Esophagus squamous epithelium (tissue), 5 donors: ENCODE data around the gene GCDH. TPM values are rescaled to one million over a fixed set of nuclear protein-coding genes. Genes with fewer than 3 reads are reported as not detected.

Experiments
- DNase-seq: peaks from one replicate; lab custom pipeline; 2025; lab: John Stamatoyannopoulos, UW
- H3K27ac ChIP-seq, 4 donors: fragments of 200-600 bp; sonication (generic); one replicate each; pipeline ENCODE4 v1.5.1; 2016 to 2019; ENCODE audit warnings: mild to moderate bottlenecking in 1 of 4
- H3K27me3 ChIP-seq, 4 donors: fragments of 200-600 bp; sonication (generic); 1 replicate in 3 of 4; 2 replicates in 1 of 4; pipeline versions ENCODE4 v1.5.1 to v1.6.0; 2017 to 2021; ENCODE audit warnings: antibody characterized with exemption in 1 of 4
- H3K36me3 ChIP-seq, 3 donors: fragments of 200-600 bp; sonication (generic); one replicate each; pipeline ENCODE4 v1.5.1; 2016 to 2019
- H3K4me1 ChIP-seq, 3 donors: fragments of 200-600 bp; sonication (generic); one replicate each; pipeline ENCODE4 v1.5.1; 2017 to 2019
- H3K4me3 ChIP-seq, 4 donors: fragments of 200-600 bp; sonication (generic); 1 replicate in 3 of 4; 2 replicates in 1 of 4; pipeline ENCODE4 v1.5.1; 2016 to 2019; ENCODE audit warnings: mild to moderate bottlenecking in 2 of 4, moderate library complexity in 1 of 4
- H3K9me3 ChIP-seq, 3 donors: fragments of 200-600 bp; sonication (generic); one replicate each; pipeline ENCODE4 v1.5.1; 2016 to 2019
- CTCF ChIP-seq, 6 experiments: fragments of 450-650 bp in 4 of 6; fragments of 200-600 bp in 2 of 6; sonication (generic) in 2 of 6; IDR thresholded peaks; one replicate each; pipeline ENCODE4 v1.5.1; 2016 to 2019; ENCODE audit warnings: antibody characterized with exemption in 6 of 6, mild to moderate bottlenecking in 4 of 6, moderate library complexity in 4 of 6
- POLR2A ChIP-seq, 4 donors: fragments of 450-650 bp; IDR thresholded peaks; one replicate each; pipeline ENCODE4 v1.6.1; 2017; ENCODE audit warnings: antibody characterized with exemption in 4 of 4, mild to moderate bottlenecking in 4 of 4, moderate library complexity in 3 of 4
- WGBS, 2 donors: methylation state at CpG; one replicate each; pipeline ENCODE4 v1.1.5; 2018; 5-methylcytosine and 5-hydroxymethylcytosine counted together
- intact Hi-C: fragments of 100-400 bp; cut with DNase I; formaldehyde crosslinking; loops from one replicate; pipeline ENCODE4 v1.15.0; 2022
- total RNA-seq, 4 donors: library from RNA; depleted of rRNA; stranded (reverse); fragments of >200 nt; gene quantifications; one replicate each; pipeline ENCODE4 v1.1.0, GENCODE V29; 2016
- donor health status: DM: yes; HTN: yes; CAD: no.

GCDH gene
- total RNA-seq, 4 donors from 2014 or later: 20.9 to 44.1 (median 34.9) TPM

- H3K27me3 ChIP-seq: peaks cover 0 to 47% (median 2%) of the 10 kb centered on the region in 4 donors
Observed at GRCh38 chr19:12847159-12848139, 43.5 kb upstream of the GCDH start.

GRCh38 chr19:12856653-12857052 is 34.3 kb upstream of the GCDH start:
- no peak overlapping the region for H3K27ac ChIP-seq
- no peaks in the 10 kb centered on the region for H3K9me3 ChIP-seq
- H3K27me3 ChIP-seq: no peaks in the 10 kb centered on the region
- no peak for DNase-seq
- TF ChIP-seq POLR2A (IDR thresholded peaks at IDR 0.05) (no peak), CTCF (IDR thresholded peaks at IDR 0.05) (no peak)
- no peaks in the 10 kb centered on the region for H3K36me3 ChIP-seq
- intact Hi-C loops: no loop called here
- no peaks in the 10 kb centered on the region for H3K4me1 ChIP-seq
- H3K4me3 ChIP-seq: no peak overlapping the region
- 62 to 74% methylated on average over 1 of the region's 1 CpG for WGBS, 2 donors

More at GRCh38 chr19:12847159-12848139, 43.5 kb upstream of the GCDH start:
- DNase-seq: no peak
- intact Hi-C loops: no loop called here
- Histone ChIP-seq H3K4me1 (peaks cover 0 to 11% (median 9%) of the 10 kb centered on the region in 3 donors), H3K27ac (no peak overlapping the region), H3K4me3 (peak overlapping the region in 2 of 4 donors; percentile 19 to 50), H3K9me3 (no peaks in the 10 kb centered on the region), H3K36me3 (no peaks in the 10 kb centered on the region)
- 22 to 29% methylated on average over 4 to 9 of the region's 69 CpGs for WGBS, 2 donors
- TF ChIP-seq POLR2A (IDR thresholded peaks at IDR 0.05): no peak
- TF ChIP-seq CTCF (IDR thresholded peaks at IDR 0.05): peak; percentile 97 to 99 (median 99)

DNA sequence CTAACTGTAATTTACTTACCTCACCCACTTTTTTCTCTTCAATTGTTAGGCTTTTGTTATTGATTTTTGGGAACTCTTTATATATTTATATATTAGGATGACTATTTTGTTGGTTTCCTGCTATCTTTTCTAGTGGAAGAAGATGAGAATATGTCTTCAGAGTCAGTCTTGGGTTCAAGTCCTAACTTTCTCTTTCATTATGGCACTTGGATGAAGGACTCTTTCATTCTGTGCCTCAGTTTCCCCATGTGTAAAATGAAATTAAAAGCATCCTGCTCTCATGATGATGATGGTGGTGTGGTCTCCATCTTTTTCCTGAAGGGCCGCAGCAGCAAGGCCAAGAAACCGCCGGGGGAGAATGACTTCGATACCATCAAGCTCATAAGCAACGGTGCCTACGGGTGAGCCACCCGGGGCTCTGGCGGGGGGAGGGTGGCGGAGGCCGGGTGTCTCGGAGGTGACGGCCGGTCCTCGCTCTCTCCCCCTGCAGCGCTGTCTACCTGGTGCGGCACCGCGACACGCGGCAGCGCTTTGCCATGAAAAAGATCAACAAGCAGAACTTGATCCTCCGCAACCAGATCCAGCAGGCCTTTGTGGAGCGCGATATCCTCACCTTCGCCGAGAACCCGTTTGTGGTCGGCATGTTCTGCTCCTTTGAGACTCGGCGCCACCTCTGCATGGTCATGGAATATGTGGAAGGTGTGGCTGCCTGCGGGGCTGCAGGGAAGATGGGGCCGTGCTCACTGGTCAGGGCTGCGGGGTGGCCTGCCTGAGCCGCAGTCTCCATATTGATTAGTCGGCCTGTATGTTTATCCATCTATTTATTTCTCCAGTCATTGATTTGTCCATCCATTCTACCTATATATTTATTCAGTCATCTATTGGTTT is 32.7 kb upstream of the GCDH start:
- no peak overlapping the region for H3K4me3 ChIP-seq
- no peak overlapping the region for H3K27ac ChIP-seq
- TF ChIP-seq POLR2A (IDR thresholded peaks at IDR 0.05) (no peak), CTCF (IDR thresholded peaks at IDR 0.05) (no peak)
- H3K4me1 ChIP-seq: no peaks in the 10 kb centered on the region
- no peak for DNase-seq
- WGBS, 2 donors: 92% methylated on average over 27 to 35 of the region's 35 CpGs
- no peaks in the 10 kb centered on the region for H3K36me3 ChIP-seq
- no peaks in the 10 kb centered on the region for H3K9me3 ChIP-seq
- intact Hi-C loops: no loop called here
- H3K27me3 ChIP-seq: no peaks in the 10 kb centered on the region

DNA sequence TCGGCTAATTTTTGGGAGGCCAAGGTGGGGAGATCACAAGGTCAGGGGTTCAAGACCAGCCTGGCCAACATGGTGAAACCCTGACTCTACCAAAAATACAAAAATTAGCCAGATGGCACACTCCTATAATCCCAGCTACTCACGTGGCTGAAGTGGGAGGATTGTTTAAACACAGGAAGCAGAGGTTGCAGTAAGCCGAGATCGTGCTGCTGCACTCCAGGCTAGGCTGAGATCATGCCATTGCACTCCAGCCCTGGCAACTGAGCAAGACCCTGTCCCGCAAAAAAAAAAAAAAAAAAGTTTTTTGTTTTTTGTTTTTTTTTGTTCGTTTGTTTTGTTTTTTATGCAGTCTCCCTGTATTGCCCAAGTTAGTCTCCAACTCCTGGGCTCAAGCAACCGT is 31.4 kb upstream of the GCDH start:
- no peaks in the 10 kb centered on the region for H3K9me3 ChIP-seq
- no peak overlapping the region for H3K27ac ChIP-seq
- intact Hi-C loops: no loop called here
- no peak for DNase-seq
- WGBS, 2 donors: 43 to 47% methylated on average over 6 to 7 of the region's 7 CpGs
- no peaks in the 10 kb centered on the region for H3K4me1 ChIP-seq
- no peak for TF ChIP-seq POLR2A (IDR thresholded peaks at IDR 0.05)
- no peak for TF ChIP-seq CTCF (IDR thresholded peaks at IDR 0.05)
- no peaks in the 10 kb centered on the region for H3K36me3 ChIP-seq
- no peak overlapping the region for H3K4me3 ChIP-seq
- H3K27me3 ChIP-seq: no peaks in the 10 kb centered on the region
